A549 (cell line): ENCODE measurements around the gene GUCA1A.

ENCODE experiments used
- BHLHE40 ChIP-seq: IDR thresholded peaks from 2 replicates; pipeline ENCODE4 v1.6.1; 2012; ENCODE audit warnings: low read depth, low read length, inconsistent platforms
- CEBPB ChIP-seq, 2 experiments: fragments of >200 bp in 1 of 2; sonication (Bioruptor Twin) in 1 of 2; formaldehyde crosslinking in 1 of 2; IDR thresholded peaks; 2 replicates each; pipeline ENCODE4 v1.6.1; 2012 to 2016
- CTCF ChIP-seq: fragments of >200 bp; sonication (Bioruptor Twin); formaldehyde crosslinking; IDR thresholded peaks from 3 replicates; pipeline ENCODE4 v1.5.1; 2016
- E2F6 ChIP-seq: IDR thresholded peaks from 2 replicates; pipeline ENCODE4 v1.6.1; 2012; ENCODE audit warnings: low read depth, borderline replicate concordance
- ELK1 ChIP-seq: fragments of 150-350 bp; IDR thresholded peaks from 2 replicates; pipeline ENCODE4 v1.6.1; 2014; ENCODE audit warnings: low read depth, mild to moderate bottlenecking, low read length
- EP300 ChIP-seq, 2 experiments: fragments of >200 bp; sonication (Bioruptor Twin); formaldehyde crosslinking; IDR thresholded peaks; 2 replicates in 1 of 2; 3 replicates in 1 of 2; pipeline ENCODE4 v1.6.1; 2016 to 2017
- FOSL2 ChIP-seq, 2 experiments: fragments of 450-650 bp in 1 of 2; fragments of >200 bp in 1 of 2; sonication (Bioruptor Twin) in 1 of 2; formaldehyde crosslinking; IDR thresholded peaks; 2 replicates each; pipeline versions ENCODE4 v1.5.0 to v1.6.1; 2016 to 2020; ENCODE audit warnings: mild to moderate bottlenecking in 1 of 2, moderate library complexity in 1 of 2
- JUNB ChIP-seq: fragments of >200 bp; sonication (Bioruptor Twin); formaldehyde crosslinking; IDR thresholded peaks from 2 replicates; pipeline ENCODE4 v1.6.1; 2016
- POLR2A ChIP-seq: IDR thresholded peaks from 2 replicates; pipeline ENCODE4 v1.6.1; 2012; ENCODE audit warnings: mild to moderate bottlenecking, low read length
- POLR2AphosphoS2 ChIP-seq: conservative IDR thresholded peaks from 2 replicates; pipeline ENCODE4 v1.6.1; 2012; ENCODE audit warnings: low read length, improper control_type of control experiment, inconsistent platforms
- REST ChIP-seq: fragments of 200-600 bp; sonication (generic); IDR thresholded peaks from 2 replicates; pipeline ENCODE4 v1.6.1; 2016; ENCODE audit warnings: antibody characterized with exemption, mild to moderate bottlenecking, moderate library complexity
- ZFP36 ChIP-seq: fragments of 450-650 bp; IDR thresholded peaks from 2 replicates; pipeline ENCODE4 v1.6.1; 2014; ENCODE audit warnings: borderline replicate concordance; ENCODE audit not compliant: partially characterized antibody

- TF ChIP-seq EP300 (IDR thresholded peaks at IDR 0.05) (no peak), CEBPB (IDR thresholded peaks at IDR 0.05) (no peak), POLR2A (no peak), CTCF (no peak), ZFP36 (no peak), FOSL2 (IDR thresholded peaks at IDR 0.05) (no peak), FOSL2 (CRISPR knock-in tag; IDR thresholded peaks at IDR 0.05) (no peak), POLR2AphosphoS2 (no peak), REST (no peak), E2F6 (no peak), ELK1 (no peak), JUNB (no peak), BHLHE40 (no peak)
Measured at GRCh38 chr6:42137194-42137753, 35.9 kb upstream of the GUCA1A start.
